HEK293T (cell line): Measurements from ENCODE around the gene ZNF597.

Experiments
- CTCF ChIA-PET: fragments of 350-600 bp; formaldehyde crosslinking; extraction: SDS; loops from one replicate; lab custom pipeline; 2021; ENCODE audit warnings: antibody characterized with exemption, inconsistent platforms; lab: Yijun Ruan, JAX
- POLR2A ChIA-PET: fragments of 350-600 bp; formaldehyde crosslinking; extraction: SDS; loops from one replicate; lab custom pipeline; 2020; ENCODE audit warnings: antibody characterized with exemption, inconsistent platforms; lab: Yijun Ruan, JAX
- DNase-seq: peaks from one replicate; pipeline ENCODE4 v3.0.0; 2012; ENCODE audit warnings: mixed read lengths; ENCODE audit errors: extremely low spot score
- ARNT ChIP-seq: fragments of 450-650 bp; IDR thresholded peaks from 2 replicates; pipeline ENCODE4 v1.6.1; 2017; ENCODE audit warnings: mild to moderate bottlenecking
- BHLHE40 ChIP-seq: fragments of 450-650 bp; IDR thresholded peaks from 2 replicates; pipeline ENCODE4 v1.6.1; 2016; ENCODE audit warnings: mild to moderate bottlenecking, moderate library complexity, borderline replicate concordance
- CTBP1 ChIP-seq: fragments of 450-650 bp; IDR thresholded peaks from 2 replicates; pipeline ENCODE4 v1.6.1; 2016; ENCODE audit warnings: borderline replicate concordance
- ELF4 ChIP-seq: fragments of 450-650 bp; IDR thresholded peaks from 2 replicates; pipeline ENCODE4 v1.6.1; 2017; ENCODE audit warnings: antibody characterized with exemption
- FOXA1 ChIP-seq: fragments of 450-650 bp; IDR thresholded peaks from 2 replicates; pipeline ENCODE4 v1.6.1; 2016; ENCODE audit warnings: mild to moderate bottlenecking
- FOXK2 ChIP-seq: fragments of 450-650 bp; IDR thresholded peaks from 2 replicates; pipeline ENCODE4 v1.6.1; 2016; ENCODE audit warnings: mild to moderate bottlenecking
- FOXM1 ChIP-seq: fragments of 450-650 bp; IDR thresholded peaks from 2 replicates; pipeline ENCODE4 v1.6.1; 2017; ENCODE audit warnings: mild to moderate bottlenecking, borderline replicate concordance
- HDGF ChIP-seq: fragments of 450-650 bp; IDR thresholded peaks from 2 replicates; pipeline ENCODE4 v1.6.1; 2017; ENCODE audit warnings: antibody characterized with exemption, borderline replicate concordance
- L3MBTL2 ChIP-seq: fragments of 450-650 bp; conservative IDR thresholded peaks from 2 replicates; pipeline ENCODE4 v1.6.1; 2016; ENCODE audit warnings: mild to moderate bottlenecking
- LEF1 ChIP-seq: fragments of 450-650 bp; IDR thresholded peaks from 2 replicates; pipeline ENCODE4 v1.6.1; 2017; ENCODE audit warnings: mild to moderate bottlenecking, borderline replicate concordance
- NFRKB ChIP-seq: fragments of 450-650 bp; IDR thresholded peaks from 2 replicates; pipeline ENCODE4 v1.6.1; 2016; ENCODE audit warnings: mild to moderate bottlenecking, moderate library complexity
- PKNOX1 ChIP-seq: fragments of 450-650 bp; IDR thresholded peaks from 2 replicates; pipeline ENCODE4 v1.6.1; 2016
- SP1 ChIP-seq: fragments of 450-650 bp; IDR thresholded peaks from 2 replicates; pipeline ENCODE4 v1.6.1; 2017
- SUZ12 ChIP-seq: fragments of 450-650 bp; IDR thresholded peaks from 2 replicates; pipeline ENCODE4 v1.6.1; 2016; ENCODE audit warnings: mild to moderate bottlenecking
- TARDBP ChIP-seq: fragments of 450-650 bp; IDR thresholded peaks from 2 replicates; pipeline ENCODE4 v1.6.1; 2016
- ZNF384 ChIP-seq: fragments of 450-650 bp; IDR thresholded peaks from 2 replicates; pipeline ENCODE4 v1.6.1; 2016

ZNF597 gene

GRCh38 chr16:3389663-3390338 lies 53.5 kb downstream of the ZNF597 start:
- ChIA-PET POLR2A (no interaction called here), CTCF (no interaction called here)
- no peak for DNase-seq
- TF ChIP-seq NFRKB (no peak), HDGF (no peak), ZNF384 (no peak), SUZ12 (no peak), CTBP1 (no peak), FOXA1 (no peak), SP1 (no peak), FOXK2 (no peak), ARNT (no peak), FOXM1 (no peak), ELF4 (no peak), L3MBTL2 (no peak), LEF1 (no peak), BHLHE40 (no peak)

GRCh38 chr16:3388325-3388724 lies 55.0 kb downstream of the ZNF597 start:
- POLR2A ChIA-PET = interaction anchor here (2.3 kb wide), 1 partner anchor 12 kb away, joined by 9 read pairs; the partner anchor contains the start of genes ZNF174 and ZSCAN32
- no peak for DNase-seq
- no peak for TF ChIP-seq PKNOX1
- TF ChIP-seq TARDBP = no peak
- no peak for TF ChIP-seq ARNT
- no peak for TF ChIP-seq FOXM1
- TF ChIP-seq SP1 = no peak
- no peak for TF ChIP-seq FOXK2
- TF ChIP-seq SUZ12 = no peak
- TF ChIP-seq HDGF = no peak
- TF ChIP-seq BHLHE40 = no peak
- TF ChIP-seq ZNF384 = no peak
- no peak for TF ChIP-seq NFRKB
- TF ChIP-seq CTBP1 = no peak
- CTCF ChIA-PET = no interaction called here

GRCh38 chr16:3383045-3383448 lies 60.3 kb downstream of the ZNF597 start:
- no peak for DNase-seq
- POLR2A ChIA-PET = no interaction called here
- CTCF ChIA-PET = no interaction called here
- TF ChIP-seq LEF1 (no peak), ZNF384 (no peak), ARNT (no peak), NFRKB (0 out of 2 replicates have a peak, but pooled peaks have one; percentile 38), BHLHE40 (no peak)
